HG02623 (cell line): ENCODE data around the gene IRGQ.
A peak's percentile ranks its signal among the peaks of the same experiment; 100 is the strongest.
"Not testable (repeated sequence)": the region's sequence is repeated elsewhere in the genome, so short reads cannot be mapped to it uniquely, and the experiment has no call there.

Experiments
- ATAC-seq: cut with Tn5 transposase; IDR thresholded peaks from one replicate; pipeline ENCODE4 v1.9.1; 2021; ENCODE audit warnings: moderate library complexity; ENCODE audit not compliant: unreplicated experiment

IRGQ gene

GRCh38 chr19:43625918-43626579, 30.1 kb upstream of the IRGQ start:
- no peak for ATAC-seq

GRCh38 chr19:43624933-43625332, 29.0 kb upstream of the IRGQ start:
- no peak for ATAC-seq

GRCh38 chr19:43623889-43624670, 28.1 kb upstream of the IRGQ start:
- ATAC-seq, result no peak

GRCh38 chr19:43622956-43623355, 27.0 kb upstream of the IRGQ start:
- ATAC-seq, result no peak

- ATAC-seq, result no peak
Observed at GRCh38 chr19:43622070-43622469, 26.1 kb upstream of the IRGQ start.

GRCh38 chr19:43620061-43621001, 24.4 kb upstream of the IRGQ start:
- no peak for ATAC-seq

- peak; percentile 67 for ATAC-seq
Observed at GRCh38 chr19:43619262-43620060, 23.5 kb upstream of the IRGQ start, which contains the start of gene ZNF428. TSS of gene ZNF428 (minus strand) at chr19:43619629. CDS start at chr19:43614304, 5,325 bp downstream.

- peak; percentile 11 for ATAC-seq
Observed at GRCh38 chr19:43618921-43619261, 23.0 kb upstream of the IRGQ start.

GRCh38 chr19:43616954-43617353, 21.0 kb upstream of the IRGQ start:
- ATAC-seq, result no peak

GRCh38 chr19:43616306-43616705, 20.4 kb upstream of the IRGQ start:
- no peak for ATAC-seq

- ATAC-seq, result no peak
Observed at GRCh38 chr19:43612374-43612773, 16.4 kb upstream of the IRGQ start.

- ATAC-seq, result no peak
Observed at GRCh38 chr19:43611788-43612187, 15.9 kb upstream of the IRGQ start, which contains the start of gene SRRM5. TSS of gene SRRM5 (plus strand) at chr19:43612088. CDS start at chr19:43612122, 34 bp downstream.

- ATAC-seq, result no peak
Observed at GRCh38 chr19:43610493-43610892, 14.6 kb upstream of the IRGQ start.

GRCh38 chr19:43609872-43610271, 13.9 kb upstream of the IRGQ start:
- no peak for ATAC-seq

GRCh38 chr19:43607238-43608205, 11.6 kb upstream of the IRGQ start:
- no peak for ATAC-seq

- ATAC-seq, result no peak
Observed at GRCh38 chr19:43606569-43607229, 10.8 kb upstream of the IRGQ start.

- ATAC-seq, result no peak
Observed at GRCh38 chr19:43605875-43606568, 10.1 kb upstream of the IRGQ start.

- not testable (repeated sequence) for ATAC-seq
Observed at GRCh38 chr19:43600326-43600725, 4.4 kb upstream of the IRGQ start.
